Measurements from ENCODE around the gene PDXP. TPM values are rescaled to one million over a fixed set of nuclear protein-coding genes. Genes with fewer than 3 reads are reported as not detected.

PDXP gene
- total and polyA plus RNA-seq, 2 donors (not counting 3 experiments of a cell fraction or from before 2014, with no cell fraction given) = 18.0 to 20.0 TPM

- Histone ChIP-seq H3K9ac (replicated peaks; ENCODE audit: extremely low read depth, insufficient read depth, low read length) (no peak overlapping the region), H3K9me3 (replicated peaks; ENCODE audit: control insufficient read depth, insufficient read depth, low read length) (no peaks in the 10 kb centered on the region), H3K27ac (ENCODE audit: insufficient read depth, low read depth, low read length) (no peak overlapping the region), H3K36me3 (ENCODE audit: control insufficient read depth in 2 of 2, extremely low read depth in 1 of 2, insufficient read depth in 2 of 2, low read length in 2 of 2) (peaks cover 0 to 10% of the 10 kb centered on the region in 2 experiments), H3K4me1 (ENCODE audit: control insufficient read depth, extremely low read depth, insufficient read depth, low read length) (no peaks in the 10 kb centered on the region), H4K20me1 (replicated peaks; ENCODE audit: control insufficient read depth, extremely low read depth, insufficient read depth, low read length) (no peaks in the 10 kb centered on the region), H3K79me2 (ENCODE audit: control insufficient read depth, insufficient read depth, low read length) (peaks cover 17% of the 10 kb centered on the region), H3K9me1 (replicated peaks; ENCODE audit: control insufficient read depth, extremely low read depth, insufficient read depth, low read length) (no peaks in the 10 kb centered on the region), H3K4me3 (replicated peaks in 1 of 3; ENCODE audit: insufficient read depth in 1 of 3, low read depth in 1 of 3, low read length in 3 of 3) (no peak overlapping the region), H2AFZ (ENCODE audit: low read depth, low read length) (no peak overlapping the region), H3K27me3 (ENCODE audit: control insufficient read depth in 2 of 2, insufficient read depth in 2 of 2, low read length in 2 of 2) (no peaks in the 10 kb centered on the region), H3K4me2 (ENCODE audit: insufficient read depth, low read length) (no peak overlapping the region)
- TF ChIP-seq POLR2AphosphoS5 (IDR thresholded peaks at IDR 0.05; ENCODE audit: insufficient read depth, low read depth, low read length) = no peak
- TF ChIP-seq MYC (IDR thresholded peaks at IDR 0.05; ENCODE audit: low read depth, low read length) = no peak
- no peak for TF ChIP-seq EZH2 (IDR thresholded peaks at IDR 0.05; ENCODE audit: borderline replicate concordance, low read depth, low read length, severe bottlenecking)
- no peak for TF ChIP-seq GATA2 (IDR thresholded peaks at IDR 0.05; ENCODE audit: insufficient read depth, insufficient read length, low read depth, low read length)
- no peak for TF ChIP-seq JUN (IDR thresholded peaks at IDR 0.05; ENCODE audit: borderline replicate concordance, insufficient read depth, insufficient read length, low read depth)
- TF ChIP-seq, protein P1, sequence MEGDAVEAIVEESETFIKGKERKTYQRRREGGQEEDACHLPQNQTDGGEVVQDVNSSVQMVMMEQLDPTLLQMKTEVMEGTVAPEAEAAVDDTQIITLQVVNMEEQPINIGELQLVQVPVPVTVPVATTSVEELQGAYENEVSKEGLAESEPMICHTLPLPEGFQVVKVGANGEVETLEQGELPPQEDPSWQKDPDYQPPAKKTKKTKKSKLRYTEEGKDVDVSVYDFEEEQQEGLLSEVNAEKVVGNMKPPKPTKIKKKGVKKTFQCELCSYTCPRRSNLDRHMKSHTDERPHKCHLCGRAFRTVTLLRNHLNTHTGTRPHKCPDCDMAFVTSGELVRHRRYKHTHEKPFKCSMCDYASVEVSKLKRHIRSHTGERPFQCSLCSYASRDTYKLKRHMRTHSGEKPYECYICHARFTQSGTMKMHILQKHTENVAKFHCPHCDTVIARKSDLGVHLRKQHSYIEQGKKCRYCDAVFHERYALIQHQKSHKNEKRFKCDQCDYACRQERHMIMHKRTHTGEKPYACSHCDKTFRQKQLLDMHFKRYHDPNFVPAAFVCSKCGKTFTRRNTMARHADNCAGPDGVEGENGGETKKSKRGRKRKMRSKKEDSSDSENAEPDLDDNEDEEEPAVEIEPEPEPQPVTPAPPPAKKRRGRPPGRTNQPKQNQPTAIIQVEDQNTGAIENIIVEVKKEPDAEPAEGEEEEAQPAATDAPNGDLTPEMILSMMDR (IDR thresholded peaks at IDR 0.05; ENCODE audit: extremely low read depth in 1 of 2, insufficient read depth in 1 of 2, low read depth in 1 of 2, low read length in 2 of 2) = no peak
- no peak for TF ChIP-seq POLR2A (IDR thresholded peaks at IDR 0.05; ENCODE audit: low read depth, low read length)
- no peak for TF ChIP-seq FOS (IDR thresholded peaks at IDR 0.05; ENCODE audit: borderline replicate concordance, insufficient read depth, low read length)
- FAIRE-seq = no peak
- no peak for DNase-seq (ENCODE audit: low read depth, low spot score)
- POLR2A ChIA-PET = no interaction called here
- intact Hi-C loops (cut with micrococcal nuclease) (no loop called here), dilution Hi-C loops (cut with MboI; ENCODE audit: extremely low pct_ligation_motif_present, low sequenced_read_pairs) (no loop called here)
- CTCF ChIA-PET = interaction anchor here (8.6 kb wide), 1 partner anchor 17 kb away, joined by 220 read pairs; the partner anchor contains the start of gene NOL12
- BruUV-seq (replicated peaks) = no TSS peak
These were observed 7.0 kb downstream of the PDXP start for GRCh38 chr22:37665487-37665886.

Data from endothelial cell of umbilical vein (primary cell).